H9 (cell line): Measurements from ENCODE around the gene NT5DC1. TPM values are rescaled to one million over a fixed set of nuclear protein-coding genes. Genes with fewer than 3 reads are reported as not detected.

Source experiments
- DNase-seq: peaks from one replicate; pipeline ENCODE4 v3.0.0-alpha.2; 2017
- H2AFZ ChIP-seq: one replicate; pipeline ENCODE4 v1.6.1; 2013; ENCODE audit warnings: mild to moderate bottlenecking, low read length, control low read depth, moderate library complexity
- H2AK5ac ChIP-seq: 2 replicates; pipeline ENCODE4 v1.6.1; 2013; ENCODE audit warnings: low read length, control low read depth, mixed read lengths; ENCODE audit not compliant: insufficient read length
- H2BK120ac ChIP-seq: one replicate; pipeline ENCODE4 v1.6.1; 2013; ENCODE audit warnings: low read depth, mild to moderate bottlenecking, low read length, control low read depth, inconsistent platforms; ENCODE audit not compliant: poor library complexity, severe bottlenecking
- H2BK12ac ChIP-seq: 2 replicates; pipeline ENCODE4 v1.6.1; 2013; ENCODE audit warnings: low read length, control low read depth, mixed read lengths, low read depth; ENCODE audit not compliant: insufficient read length
- H2BK15ac ChIP-seq: 2 replicates; pipeline ENCODE4 v1.6.1; 2013; ENCODE audit warnings: low read depth, low read length, control low read depth
- H2BK20ac ChIP-seq: one replicate; pipeline ENCODE4 v1.6.1; 2013; ENCODE audit warnings: low read depth, mild to moderate bottlenecking, low read length, control low read depth, inconsistent platforms; ENCODE audit not compliant: poor library complexity, severe bottlenecking
- H2BK5ac ChIP-seq: 2 replicates; pipeline ENCODE4 v1.6.1; 2013; ENCODE audit warnings: low read length, control low read depth, mixed read lengths; ENCODE audit not compliant: insufficient read length
- H3K14ac ChIP-seq: 2 replicates; pipeline ENCODE4 v1.6.1; 2013; ENCODE audit warnings: low read length, control low read depth; ENCODE audit not compliant: insufficient read depth
- H3K18ac ChIP-seq: 2 replicates; pipeline ENCODE4 v1.6.1; 2013; ENCODE audit warnings: low read depth, mild to moderate bottlenecking, mixed read lengths, low read length, control low read depth; ENCODE audit not compliant: insufficient read length
- H3K23ac ChIP-seq: 2 replicates; pipeline ENCODE4 v1.6.1; 2013; ENCODE audit warnings: low read length, control low read depth, mixed read lengths, low read depth; ENCODE audit not compliant: insufficient read length
- H3K23me2 ChIP-seq: 2 replicates; pipeline ENCODE4 v1.6.1; 2013; ENCODE audit warnings: low read depth, mild to moderate bottlenecking, mixed read lengths, low read length, control low read depth; ENCODE audit not compliant: insufficient read length, poor library complexity, severe bottlenecking
- H3K27ac ChIP-seq: 2 replicates; pipeline ENCODE4 v1.5.1; 2013; ENCODE audit warnings: low read length, control low read depth, mixed read lengths, low read depth; ENCODE audit not compliant: insufficient read length
- H3K27me3 ChIP-seq: 2 replicates; pipeline ENCODE4 v1.6.1; 2013; ENCODE audit warnings: low read length, control low read depth, inconsistent platforms; ENCODE audit not compliant: insufficient read depth
- H3K4ac ChIP-seq: 2 replicates; pipeline ENCODE4 v1.6.1; 2013; ENCODE audit warnings: low read depth, mild to moderate bottlenecking, control low read depth, inconsistent platforms, low read length, moderate library complexity
- H3K4me1 ChIP-seq: 2 replicates; pipeline ENCODE4 v1.6.1; 2013; ENCODE audit warnings: low read length, control low read depth, inconsistent platforms; ENCODE audit not compliant: insufficient read depth
- H3K4me2 ChIP-seq: 2 replicates; pipeline ENCODE4 v1.6.1; 2013; ENCODE audit warnings: low read length, control low read depth, mixed read lengths; ENCODE audit not compliant: insufficient read length, insufficient read depth
- H3K56ac ChIP-seq: 2 replicates; pipeline ENCODE4 v1.6.1; 2013; ENCODE audit warnings: low read depth, mild to moderate bottlenecking, mixed read lengths, low read length, control low read depth; ENCODE audit not compliant: insufficient read length
- H3K79me1 ChIP-seq: 2 replicates; pipeline ENCODE4 v1.6.1; 2013; ENCODE audit warnings: low read depth, mild to moderate bottlenecking, moderate library complexity, low read length, control low read depth, inconsistent platforms; ENCODE audit not compliant: insufficient read depth, poor library complexity, severe bottlenecking
- H3K79me2 ChIP-seq: 2 replicates; pipeline ENCODE4 v1.6.1; 2013; ENCODE audit warnings: low read length, control low read depth, inconsistent platforms; ENCODE audit not compliant: insufficient read depth
- H3K9ac ChIP-seq: 2 replicates; pipeline ENCODE4 v1.6.1; 2013; ENCODE audit warnings: low read length, control low read depth, mixed read lengths; ENCODE audit not compliant: insufficient read length; ENCODE audit errors: extremely low read depth
- H3K9me3 ChIP-seq: one replicate; pipeline ENCODE4 v1.6.1; 2013; ENCODE audit warnings: low read depth, low read length, inconsistent platforms; ENCODE audit not compliant: control insufficient read depth
- H3T11ph ChIP-seq: one replicate; pipeline ENCODE4 v1.6.1; 2013; ENCODE audit warnings: mild to moderate bottlenecking, low read length, control low read depth, inconsistent platforms
- H4K20me1 ChIP-seq: one replicate; pipeline ENCODE4 v1.6.1; 2013; ENCODE audit not compliant: control insufficient read depth, insufficient read length, insufficient read depth
- H4K5ac ChIP-seq: 2 replicates; pipeline ENCODE4 v1.6.1; 2013; ENCODE audit warnings: low read depth, mild to moderate bottlenecking, mixed read lengths, low read length, control low read depth; ENCODE audit not compliant: insufficient read length
- H4K8ac ChIP-seq: replicated peaks from 2 replicates; pipeline ENCODE4 v1.6.1; 2013; ENCODE audit warnings: low read length, control low read depth, mixed read lengths, low read depth; ENCODE audit not compliant: insufficient read length
- H4K91ac ChIP-seq: 2 replicates; pipeline ENCODE4 v1.6.1; 2013; ENCODE audit warnings: low read depth, mild to moderate bottlenecking, moderate library complexity, mixed read lengths, low read length, control low read depth; ENCODE audit not compliant: insufficient read length
- H3K27ac Mint-ChIP-seq, 3 experiments: 2 replicates in 2 of 3; 3 replicates in 1 of 3; pipeline ENCODE4 v1.8.0; 2020 to 2021; ENCODE audit warnings: mixed read lengths in 3 of 3, mild to moderate bottlenecking in 1 of 3, moderate library complexity in 1 of 3
- H3K27me3 Mint-ChIP-seq: 2 replicates; pipeline ENCODE4 v1.8.0; 2021; ENCODE audit warnings: low read depth, mild to moderate bottlenecking, moderate library complexity, mixed read lengths
- H3K36me3 Mint-ChIP-seq, 3 experiments: 2 replicates in 2 of 3; 3 replicates in 1 of 3; pipeline ENCODE4 v1.8.0; 2020 to 2021; ENCODE audit warnings: low read depth in 3 of 3, mixed read lengths in 3 of 3; ENCODE audit not compliant: insufficient read depth in 1 of 3
- H3K4me1 Mint-ChIP-seq, 2 experiments: 2 replicates each; pipeline ENCODE4 v1.8.0; 2020; ENCODE audit warnings: mixed read lengths in 2 of 2
- H3K4me3 Mint-ChIP-seq, 2 experiments: 2 replicates in 1 of 2; 3 replicates in 1 of 2; pipeline ENCODE4 v1.8.0; 2020 to 2021; ENCODE audit warnings: mild to moderate bottlenecking in 2 of 2, mixed read lengths in 2 of 2, moderate library complexity in 1 of 2
- H3K9me3 Mint-ChIP-seq, 2 experiments: 2 replicates in 1 of 2; 3 replicates in 1 of 2; pipeline ENCODE4 v1.8.0; 2020; ENCODE audit warnings: mild to moderate bottlenecking in 2 of 2, mixed read lengths in 2 of 2, moderate library complexity in 1 of 2
- CTCF ChIP-seq: fragments of 200-600 bp; sonication (generic); conservative IDR thresholded peaks from 3 replicates; pipeline ENCODE4 v1.8.0; 2021; ENCODE audit warnings: antibody characterized with exemption, mild to moderate bottlenecking
- WGBS: extraction: QIAGEN DNeasy Blood & Tissue Kit; methylation state at CpG from one replicate; pipeline ENCODE4 v1.1.7; 2013; ENCODE audit warnings: missing lambda C conversion rate, low lambda C conversion rate, mixed read lengths; ENCODE audit not compliant: insufficient read length; ENCODE audit errors: extremely low coverage; 5-methylcytosine and 5-hydroxymethylcytosine counted together
- total RNA-seq: library from RNA; stranded (reverse); gene quantifications from 2 replicates; pipeline ENCODE4 v1.2.1, GENCODE V29; 2021

NT5DC1 gene
- total RNA-seq, 1 experiment from 2014 or later: 64.9 TPM

- no peaks in the 10 kb centered on the region for H3K27me3 Mint-ChIP-seq
- Histone ChIP-seq H3K4me2 (no peak overlapping the region), H3K9ac (no peak overlapping the region), H4K20me1 (no peaks in the 10 kb centered on the region), H3K4ac (no peak overlapping the region), H2BK20ac (no peak overlapping the region), H3K14ac (no peak overlapping the region), H4K91ac (no peak overlapping the region), H2BK120ac (no peak overlapping the region), H2BK5ac (no peak overlapping the region), H4K5ac (no peak overlapping the region), H2AK5ac (no peak overlapping the region), H3K18ac (no peak overlapping the region), H2BK15ac (no peak overlapping the region), H3K56ac (no peak overlapping the region), H3K27ac (no peak overlapping the region), H3K27me3 (no peaks in the 10 kb centered on the region), H3K79me1 (no peaks in the 10 kb centered on the region), H2AFZ (no peak overlapping the region), H2BK12ac (no peak overlapping the region), H3K23me2 (no peaks in the 10 kb centered on the region), H3K23ac (no peak overlapping the region), H3K9me3 (no peaks in the 10 kb centered on the region), H4K8ac (no peak overlapping the region), H3T11ph (no peak overlapping the region), H3K4me1 (no peaks in the 10 kb centered on the region), H3K79me2 (no peaks in the 10 kb centered on the region)
- TF ChIP-seq CTCF: no peak
- H3K27ac Mint-ChIP-seq: no peak overlapping the region
- DNase-seq: no peak
- H3K9me3 Mint-ChIP-seq: no peaks in the 10 kb centered on the region
- no peak overlapping the region for H3K4me3 Mint-ChIP-seq
- no CpG with 5 or more reads among the region's 3 CpGs for WGBS
- H3K36me3 Mint-ChIP-seq: no peaks in the 10 kb centered on the region
- peaks cover 0 to 4% of the 10 kb centered on the region in 2 experiments; a peak in 2 of 4 replicates for H3K4me1 Mint-ChIP-seq
These were observed 21.7 kb upstream of the NT5DC1 start for GRCh38 chr6:116078945-116079344.
